Activated T-helper 1 cell treated with anti-CD3 and anti-CD28 coated beads, Interleukin-12 subunit alpha, Interleukin-12 subunit beta, Interleukin-2, Interleukin-4 antibody, amounts not matched to agents 30 ng/mL and 10 ng/mL and 1 ng/mL, durations not matched to agents 14 hours and 24 hours and 36 hours (primary cell): ENCODE data around the gene DCP1B. TPM values are rescaled to one million over a fixed set of nuclear protein-coding genes. Genes with fewer than 3 reads are reported as not detected.
A peak's percentile ranks its signal among the peaks of the same experiment; 100 is the strongest.
"Not testable (repeated sequence)": the region's sequence is repeated elsewhere in the genome, so short reads cannot be mapped to it uniquely, and the experiment has no call there.

ENCODE experiments used
- DNase-seq: peaks from one replicate; pipeline ENCODE4 v3.0.0; 2021; ENCODE audit warnings: low spot score
- H3K27ac Mint-ChIP-seq: one replicate; pipeline ENCODE4 v1.8.0; 2021; ENCODE audit warnings: mild to moderate bottlenecking, mixed read lengths
- H3K27me3 Mint-ChIP-seq: one replicate; pipeline ENCODE4 v1.8.0; 2022; ENCODE audit warnings: mild to moderate bottlenecking, moderate library complexity, mixed read lengths; ENCODE audit not compliant: insufficient read depth
- H3K36me3 Mint-ChIP-seq: one replicate; pipeline ENCODE4 v1.8.0; 2021; ENCODE audit warnings: low read depth, mixed read lengths
- H3K4me1 Mint-ChIP-seq: one replicate; pipeline ENCODE4 v1.8.0; 2021; ENCODE audit warnings: low read depth, mixed read lengths
- H3K4me3 Mint-ChIP-seq: one replicate; pipeline ENCODE4 v1.8.0; 2021; ENCODE audit warnings: mild to moderate bottlenecking, moderate library complexity, mixed read lengths
- H3K9me3 Mint-ChIP-seq: one replicate; pipeline ENCODE4 v1.8.0; 2021; ENCODE audit warnings: mixed read lengths
- intact Hi-C: fragments of 100-400 bp; cut with micrococcal nuclease; formaldehyde crosslinking; loops from one replicate; pipeline ENCODE4 v1.15.1; 2024
- total RNA-seq: library from RNA; stranded (reverse); gene quantifications from 2 replicates; pipeline ENCODE4 v1.2.3, GENCODE V29; 2022

The DCP1B gene
- total RNA-seq, 1 donor from 2014 or later: 8.8 TPM

DNA sequence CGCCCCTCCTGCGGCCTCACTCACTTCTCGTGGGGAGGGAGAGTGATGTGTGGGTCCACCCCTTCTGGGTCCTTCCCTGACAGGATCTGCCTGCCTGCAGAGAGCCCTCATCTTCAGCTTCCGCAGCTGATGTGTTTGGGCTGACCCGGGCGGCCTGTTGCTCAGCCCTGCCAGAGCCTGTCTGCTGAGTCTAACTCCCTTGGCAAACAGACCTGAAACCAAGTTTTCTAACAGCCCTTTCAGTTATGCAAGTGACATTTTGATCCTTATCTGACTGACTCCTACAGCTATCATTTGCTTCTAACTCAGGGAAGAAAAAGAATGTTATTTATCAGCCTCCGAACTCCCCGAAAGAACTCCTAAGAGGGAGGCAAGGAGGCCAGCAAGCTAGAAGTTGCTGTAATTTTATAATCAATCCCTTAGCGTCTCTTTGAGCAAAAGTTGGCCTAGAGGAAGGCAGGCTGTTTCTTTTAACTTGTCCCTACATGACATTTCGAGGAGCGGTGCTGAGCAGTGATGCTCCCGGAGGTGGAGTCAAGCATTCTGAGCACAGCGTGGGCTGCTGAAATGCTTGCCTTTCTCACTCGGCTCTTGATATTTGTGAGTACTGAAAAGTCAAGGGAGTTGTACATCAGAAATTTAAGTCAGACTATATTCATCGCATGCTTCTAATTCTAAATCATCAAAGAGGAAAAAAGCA is 54.3 kb downstream of the DCP1B start:
- intact Hi-C loops: no loop called here
- Mint-ChIP-seq H3K4me1 (peaks cover 9% of the 10 kb centered on the region), H3K9me3 (no peaks in the 10 kb centered on the region), H3K27me3 (no peaks in the 10 kb centered on the region), H3K27ac (no peak overlapping the region), H3K4me3 (no peak overlapping the region), H3K36me3 (peaks cover 28% of the 10 kb centered on the region)
- no peak for DNase-seq

DNA sequence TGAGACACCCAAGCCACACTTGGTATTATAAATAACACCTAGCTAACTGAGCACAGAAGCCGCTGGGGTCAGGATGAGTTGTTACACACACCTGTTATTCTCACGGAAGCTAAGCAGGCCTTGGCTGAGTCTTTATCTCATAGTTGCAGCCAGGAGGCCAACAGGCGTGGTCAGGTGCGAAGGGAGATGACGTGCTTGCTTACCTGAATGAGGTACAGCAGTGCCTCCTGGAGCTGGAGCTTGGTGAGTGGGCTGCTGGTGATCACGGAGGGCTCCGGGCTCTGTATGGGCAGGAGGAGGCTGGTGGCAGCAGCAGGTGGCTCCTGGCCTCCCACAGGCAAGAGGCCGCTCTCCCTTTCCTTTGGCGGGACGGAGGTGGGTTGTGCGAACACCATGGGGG is 55.4 kb downstream of the DCP1B start:
- no peak for DNase-seq
- peaks cover 9% of the 10 kb centered on the region for H3K4me1 Mint-ChIP-seq
- intact Hi-C loops: no loop called here
- no peaks in the 10 kb centered on the region for H3K27me3 Mint-ChIP-seq
- H3K36me3 Mint-ChIP-seq: peaks cover 34% of the 10 kb centered on the region
- no peak overlapping the region for H3K4me3 Mint-ChIP-seq
- H3K27ac Mint-ChIP-seq: no peak overlapping the region
- H3K9me3 Mint-ChIP-seq: no peaks in the 10 kb centered on the region

DNA sequence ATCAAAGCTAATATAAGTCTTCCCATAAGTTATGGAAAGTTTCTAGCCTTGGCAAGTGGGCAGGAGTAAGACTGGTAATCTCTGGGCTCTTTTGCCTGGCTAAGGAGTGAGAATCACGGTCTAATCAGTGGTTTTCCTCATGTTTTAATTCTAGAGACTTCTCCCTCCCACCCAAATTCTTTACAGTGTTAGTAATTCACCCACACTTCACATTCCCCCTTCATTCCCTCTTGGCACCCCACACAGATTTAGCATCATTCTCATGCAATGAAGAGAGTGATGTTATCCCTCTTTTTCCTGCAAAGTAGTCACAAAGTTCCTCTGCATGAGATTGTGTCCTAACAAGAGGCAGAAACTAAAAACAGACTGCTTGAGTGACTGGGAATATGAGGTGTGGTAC is 57.2 kb downstream of the DCP1B start:
- intact Hi-C loops: no loop called here
- peaks cover 33% of the 10 kb centered on the region for H3K36me3 Mint-ChIP-seq
- H3K27me3 Mint-ChIP-seq: no peaks in the 10 kb centered on the region
- H3K9me3 Mint-ChIP-seq: no peaks in the 10 kb centered on the region
- H3K4me3 Mint-ChIP-seq: no peak overlapping the region
- peaks cover 9% of the 10 kb centered on the region for H3K4me1 Mint-ChIP-seq
- H3K27ac Mint-ChIP-seq: no peak overlapping the region
- no peak for DNase-seq

DNA sequence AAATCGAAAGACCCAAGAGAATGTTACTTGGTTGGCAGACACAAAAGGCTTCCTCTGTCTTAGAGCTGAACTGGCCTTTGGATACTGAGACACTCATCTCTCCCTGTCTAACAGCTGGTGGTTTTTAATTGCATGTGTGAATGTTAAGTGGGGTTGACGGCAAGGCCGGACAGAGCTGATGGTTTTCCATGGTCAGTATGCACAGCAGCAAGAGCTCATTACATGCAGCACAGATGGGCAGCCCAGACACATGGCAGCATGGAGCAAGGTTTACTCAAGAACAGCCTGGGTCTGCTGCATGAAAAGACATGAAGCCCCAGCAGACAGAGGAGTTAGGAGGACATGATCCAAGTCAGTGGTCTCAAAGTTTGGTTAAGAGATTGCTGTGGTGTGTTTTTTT is 58.0 kb downstream of the DCP1B start:
- no peaks in the 10 kb centered on the region for H3K27me3 Mint-ChIP-seq
- H3K4me3 Mint-ChIP-seq: no peak overlapping the region
- intact Hi-C loops: no loop called here
- no peaks in the 10 kb centered on the region for H3K9me3 Mint-ChIP-seq
- peaks cover 28% of the 10 kb centered on the region for H3K36me3 Mint-ChIP-seq
- H3K4me1 Mint-ChIP-seq: peaks cover under 1% of the 10 kb centered on the region
- DNase-seq: no peak
- H3K27ac Mint-ChIP-seq: no peak overlapping the region

DNA sequence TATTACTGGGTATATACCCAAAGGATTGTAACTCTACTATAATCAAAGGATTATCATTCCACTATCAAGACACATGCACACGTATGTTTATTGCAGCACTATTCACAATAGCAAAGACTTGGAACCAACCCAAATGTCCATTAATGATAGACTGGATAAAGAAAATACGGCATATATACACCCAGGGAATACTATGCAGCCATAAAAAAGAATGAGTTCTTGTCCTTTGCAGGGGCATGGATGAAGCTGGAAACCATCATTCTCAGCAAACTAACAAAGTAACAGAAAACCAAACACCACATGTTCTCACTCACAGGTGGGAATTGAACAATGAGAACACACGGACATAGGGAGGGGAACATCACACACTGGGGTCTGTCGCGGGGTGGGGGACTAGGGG is 58.8 kb downstream of the DCP1B start:
- intact Hi-C loops, H3K4me3 Mint-ChIP-seq, H3K27ac Mint-ChIP-seq, DNase-seq, H3K27me3 Mint-ChIP-seq, H3K4me1 Mint-ChIP-seq, H3K9me3 Mint-ChIP-seq: not testable (repeated sequence)
- peaks cover 29% of the 10 kb centered on the region for H3K36me3 Mint-ChIP-seq

DNA sequence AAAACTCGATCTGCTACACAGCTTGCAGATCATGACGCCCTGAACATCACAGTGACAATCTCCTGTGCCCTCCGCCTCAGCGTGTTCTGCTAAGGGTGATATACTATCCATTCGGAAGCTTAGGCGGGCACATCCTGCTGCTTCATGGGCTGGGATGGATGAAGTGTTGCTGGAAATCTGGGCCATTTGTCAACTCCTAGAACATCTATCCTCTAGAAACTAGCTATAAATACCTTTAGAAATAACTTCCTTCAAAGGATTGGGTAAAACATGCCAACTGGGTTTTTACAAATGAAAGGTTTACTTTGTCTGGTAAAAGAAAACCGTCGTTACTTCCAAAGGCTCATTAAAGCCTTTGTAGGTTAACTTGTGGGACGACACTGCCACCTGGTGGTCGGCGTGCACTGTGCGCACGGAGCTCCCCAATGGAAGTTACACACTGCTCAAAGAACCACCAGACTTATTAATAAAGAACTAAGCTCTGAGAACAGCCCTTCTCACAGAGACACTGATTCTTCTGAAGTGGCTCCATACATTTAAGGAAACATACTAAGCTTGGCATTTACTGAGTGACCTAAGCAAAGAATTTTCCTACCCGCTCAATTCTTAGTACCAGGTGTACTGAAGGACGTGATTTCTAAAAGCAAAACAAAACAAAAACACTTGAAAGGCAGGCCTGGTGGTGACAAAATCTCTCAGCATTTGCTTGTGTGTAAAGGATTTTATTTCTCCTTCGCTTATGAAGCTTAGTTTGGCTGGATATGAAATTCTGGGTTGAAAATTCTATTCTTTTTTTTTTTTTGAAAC is 64.3 kb downstream of the DCP1B start:
- Mint-ChIP-seq H3K27me3 (no peaks in the 10 kb centered on the region), H3K36me3 (peaks cover 11% of the 10 kb centered on the region), H3K27ac (no peak overlapping the region), H3K4me3 (no peak overlapping the region), H3K4me1 (peaks cover 6% of the 10 kb centered on the region), H3K9me3 (no peaks in the 10 kb centered on the region)
- intact Hi-C loops: loop anchor here (1.0 to 2.0 kb wide), 7 partner anchors 95 to 821 kb away; no protein-coding TSS in a partner anchor
- DNase-seq: peak; percentile 74

DNA sequence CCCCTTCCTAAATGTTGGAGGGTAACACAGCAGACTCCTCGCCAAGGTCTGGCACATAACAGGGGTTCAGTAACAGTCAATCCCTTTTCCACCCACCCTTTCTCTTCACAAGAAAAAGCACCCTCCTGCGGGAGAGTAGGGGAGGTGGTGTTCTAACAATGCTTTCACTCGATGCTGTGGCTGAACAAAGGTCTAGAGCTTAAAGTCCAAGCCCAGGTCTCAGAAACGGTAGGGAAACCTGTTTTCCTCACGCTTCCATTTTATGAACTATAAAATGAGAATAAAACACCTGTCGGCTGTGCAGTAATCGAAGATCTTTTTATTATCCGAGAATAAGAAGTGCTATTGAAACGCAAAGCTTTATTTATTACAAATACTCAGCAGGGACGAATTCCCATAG is 64.9 kb downstream of the DCP1B start:
- H3K4me1 Mint-ChIP-seq: peaks cover 6% of the 10 kb centered on the region
- no peak overlapping the region for H3K27ac Mint-ChIP-seq
- intact Hi-C loops: no loop called here
- H3K36me3 Mint-ChIP-seq: peaks cover 7% of the 10 kb centered on the region
- no peaks in the 10 kb centered on the region for H3K9me3 Mint-ChIP-seq
- H3K27me3 Mint-ChIP-seq: no peaks in the 10 kb centered on the region
- no peak for DNase-seq
- H3K4me3 Mint-ChIP-seq: no peak overlapping the region

DNA sequence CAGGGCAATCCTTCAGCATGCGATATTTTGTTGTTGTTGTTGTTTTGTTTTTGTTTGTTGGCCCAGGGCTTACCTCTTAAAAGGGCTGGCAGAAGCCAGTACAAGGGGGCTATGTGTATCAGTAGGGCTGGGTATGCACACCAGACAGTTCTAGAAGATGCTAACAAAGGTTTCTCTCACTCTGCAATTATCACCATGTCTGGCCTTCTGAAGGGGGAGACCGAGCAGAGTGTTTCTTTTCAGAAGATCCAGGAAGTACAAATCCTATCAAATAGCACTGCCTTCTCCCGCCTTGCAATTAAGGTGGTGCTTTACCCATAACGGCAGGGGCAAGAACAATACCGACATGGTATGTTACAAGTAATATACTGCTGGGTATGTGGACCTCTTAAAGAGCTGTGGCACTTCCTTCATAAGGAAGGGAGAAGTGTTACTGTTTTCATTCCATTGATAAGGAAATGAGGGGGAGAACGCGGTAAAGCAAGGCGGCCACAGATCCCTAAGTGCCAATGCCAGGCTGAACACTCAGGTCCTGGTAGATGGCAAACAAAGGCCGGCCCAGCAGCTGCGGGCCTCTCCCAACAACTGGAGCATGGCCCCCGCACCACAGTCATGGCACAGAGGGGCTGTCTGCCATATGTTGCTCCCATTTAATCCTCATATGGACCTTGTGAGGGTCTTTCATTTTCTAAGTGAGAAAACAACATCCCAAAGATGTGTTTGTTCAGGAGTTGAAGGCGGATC is 66.6 kb downstream of the DCP1B start:
- Mint-ChIP-seq H3K9me3 (no peaks in the 10 kb centered on the region), H3K36me3 (peaks cover 3% of the 10 kb centered on the region), H3K4me3 (no peak overlapping the region), H3K27ac (no peak overlapping the region), H3K4me1 (peaks cover 6% of the 10 kb centered on the region), H3K27me3 (no peaks in the 10 kb centered on the region)
- no peak for DNase-seq
- intact Hi-C loops: no loop called here

DNA sequence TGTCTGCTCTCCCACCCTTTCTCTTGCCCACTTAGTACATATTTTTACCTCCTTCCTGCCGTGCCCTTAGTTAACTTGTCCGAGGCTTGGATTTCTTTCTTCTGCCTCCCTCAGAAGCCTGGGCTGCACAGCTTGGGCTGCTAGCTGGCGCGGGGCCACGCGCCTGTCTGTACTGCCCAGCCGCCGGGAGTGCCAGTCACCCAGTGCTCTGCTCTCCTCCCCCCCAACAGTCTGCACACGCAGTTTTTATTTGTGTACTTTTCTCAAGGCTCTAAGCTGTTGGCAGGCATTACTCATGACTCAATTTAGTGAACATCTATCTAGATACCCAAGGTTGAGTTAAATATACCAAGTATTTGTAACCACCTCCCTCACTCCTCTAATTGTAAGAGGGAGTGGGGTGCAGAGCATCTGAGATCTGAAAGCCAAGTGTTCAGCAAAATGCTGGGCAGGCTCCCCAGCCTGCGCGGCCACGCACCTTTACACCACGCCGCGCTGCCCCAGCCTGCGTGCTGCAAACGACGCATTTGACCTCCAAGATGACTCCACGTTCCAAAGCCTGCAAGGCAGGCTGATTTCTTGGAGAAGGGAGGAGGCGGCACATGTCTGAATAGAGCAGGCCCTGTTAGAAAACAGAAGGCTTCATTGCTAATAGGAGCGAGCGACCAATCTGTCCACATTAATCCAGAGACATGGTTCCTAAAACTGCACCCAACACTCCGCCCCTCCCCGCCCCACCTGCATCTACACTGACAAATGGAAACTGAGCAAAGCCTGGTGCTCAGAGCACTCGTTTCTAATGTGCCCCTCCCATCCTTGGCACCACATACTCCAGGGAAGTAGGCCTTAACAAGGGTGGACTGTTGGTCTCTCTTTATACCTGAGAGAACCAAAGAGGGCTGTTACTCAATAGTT is 67.6 kb downstream of the DCP1B start:
- Mint-ChIP-seq H3K27me3 (no peaks in the 10 kb centered on the region), H3K36me3 (peaks cover 2% of the 10 kb centered on the region), H3K4me1 (peaks cover 6% of the 10 kb centered on the region), H3K4me3 (no peak overlapping the region), H3K9me3 (no peaks in the 10 kb centered on the region), H3K27ac (no peak overlapping the region)
- DNase-seq: no peak
- intact Hi-C loops: no loop called here

DNA sequence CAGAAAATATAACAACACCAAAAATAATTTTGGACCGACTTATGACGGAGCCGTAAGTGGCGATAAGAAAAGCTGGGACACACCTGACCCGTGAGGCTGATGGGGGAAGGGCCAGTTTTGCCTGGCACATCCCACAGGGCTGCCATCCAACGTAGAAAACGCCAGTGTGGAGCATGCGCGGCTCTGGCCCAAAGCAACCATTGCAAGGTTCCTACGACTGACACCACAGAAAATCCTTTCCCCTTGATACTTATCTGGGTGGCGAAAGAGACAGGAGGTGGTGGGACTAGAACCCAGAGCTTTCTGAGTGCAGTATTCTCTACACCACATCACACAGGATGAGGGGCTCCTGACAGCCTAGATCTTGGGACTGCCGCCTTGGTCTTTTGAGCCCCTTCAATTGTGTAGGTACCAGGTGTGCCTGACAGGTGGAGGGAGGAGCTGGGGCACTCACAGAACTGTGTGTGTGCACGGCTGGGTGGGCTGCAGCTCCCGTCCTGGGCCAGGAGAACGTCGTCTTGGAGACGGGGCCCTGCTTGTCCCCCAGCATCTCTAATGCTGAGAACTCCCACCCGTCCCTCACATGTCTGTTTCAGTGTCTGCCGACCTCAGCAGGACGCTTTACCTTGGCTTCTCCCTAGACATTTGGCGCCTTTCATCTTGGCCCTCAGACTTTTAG is 68.4 kb downstream of the DCP1B start:
- H3K27ac Mint-ChIP-seq: no peak overlapping the region
- no peak for DNase-seq
- no peaks in the 10 kb centered on the region for H3K27me3 Mint-ChIP-seq
- H3K4me3 Mint-ChIP-seq: no peak overlapping the region
- peaks cover 6% of the 10 kb centered on the region for H3K4me1 Mint-ChIP-seq
- intact Hi-C loops: no loop called here
- H3K9me3 Mint-ChIP-seq: no peaks in the 10 kb centered on the region
- no peaks in the 10 kb centered on the region for H3K36me3 Mint-ChIP-seq

DNA sequence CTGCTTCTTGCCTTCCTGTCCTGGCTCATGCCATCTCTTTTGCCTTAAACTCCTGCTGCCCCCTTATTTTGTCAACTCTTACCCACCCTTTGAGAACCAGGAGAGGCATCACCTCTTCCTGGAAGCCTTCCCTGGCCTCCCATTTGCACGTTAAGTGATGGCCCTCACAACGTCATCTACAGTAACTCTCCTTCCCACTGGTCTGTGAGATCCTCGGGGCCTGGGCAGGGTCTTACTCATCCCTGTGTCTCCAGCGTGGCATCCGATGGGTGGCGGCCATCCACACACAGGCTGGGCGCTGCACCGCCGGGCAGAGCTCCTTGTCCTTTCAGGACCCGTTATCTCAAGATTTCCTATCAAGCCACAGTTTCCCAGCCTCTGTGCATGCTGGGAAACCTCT is 69.0 kb downstream of the DCP1B start:
- Mint-ChIP-seq H3K9me3 (no peaks in the 10 kb centered on the region), H3K27ac (no peak overlapping the region), H3K4me3 (no peak overlapping the region), H3K27me3 (no peaks in the 10 kb centered on the region), H3K4me1 (peaks cover 6% of the 10 kb centered on the region), H3K36me3 (no peaks in the 10 kb centered on the region)
- no peak for DNase-seq
- intact Hi-C loops: no loop called here

DNA sequence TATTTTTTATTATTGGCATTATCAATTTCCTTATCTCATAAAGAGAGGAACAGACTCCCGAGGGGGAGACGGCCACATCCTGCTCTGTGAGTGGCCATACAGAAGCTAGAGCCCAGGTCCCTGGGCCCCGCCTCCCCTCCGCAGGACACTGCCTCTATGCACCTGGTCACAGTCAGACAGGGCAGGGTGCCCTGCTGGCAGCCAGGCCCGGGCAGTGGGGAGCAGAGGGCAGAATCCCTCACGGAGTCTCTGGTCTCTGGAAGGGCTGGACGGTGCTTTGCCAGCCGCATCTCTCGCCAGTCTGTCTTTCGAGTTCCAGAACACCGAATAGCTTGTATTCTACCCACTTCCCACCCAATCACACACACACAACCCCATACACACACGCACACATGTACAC is 69.4 kb downstream of the DCP1B start:
- no peaks in the 10 kb centered on the region for H3K36me3 Mint-ChIP-seq
- no peaks in the 10 kb centered on the region for H3K9me3 Mint-ChIP-seq
- intact Hi-C loops: no loop called here

More for the DNA sequence above, 69.4 kb downstream of the DCP1B start:
- Mint-ChIP-seq H3K27me3 (no peaks in the 10 kb centered on the region), H3K27ac (no peak overlapping the region), H3K4me1 (peaks cover 2% of the 10 kb centered on the region), H3K4me3 (no peak overlapping the region)
- DNase-seq: no peak
